HEK293 (cell line): ENCODE results near the gene ZNF536.
A peak's percentile ranks its signal among the peaks of the same experiment; 100 is the strongest.
"Not testable (repeated sequence)": the region's sequence is repeated elsewhere in the genome, so short reads cannot be mapped to it uniquely, and the experiment has no call there.

Source experiments
- CTCF ChIA-PET: fragments of 350-600 bp; formaldehyde crosslinking; extraction: SDS; loops from one replicate; lab custom pipeline; 2021; ENCODE audit warnings: antibody characterized with exemption; lab: Yijun Ruan, JAX
- POLR2A ChIA-PET: fragments of 300-600 bp; formaldehyde crosslinking; extraction: SDS; loops from one replicate; lab custom pipeline; 2020; ENCODE audit warnings: antibody characterized with exemption, inconsistent platforms; lab: Yijun Ruan, JAX
- H3K27ac ChIP-seq: fragments of 200-500 bp; sonication (Bioruptor generic); 2 replicates; pipeline ENCODE4 v1.5.1; 2014; ENCODE audit warnings: low read depth, low read length, control low read depth, inconsistent platforms; ENCODE audit errors: extremely low read depth
- H3K36me3 ChIP-seq, 2 experiments: fragments of 200-500 bp in 1 of 2; sonication (Bioruptor generic) in 1 of 2; 1 replicate in 1 of 2; 2 replicates in 1 of 2; pipeline ENCODE4 v1.5.1; 2014 to 2017; ENCODE audit warnings: inconsistent platforms in 2 of 2, low read length in 2 of 2; ENCODE audit not compliant: control insufficient read depth in 2 of 2, insufficient read depth in 1 of 2
- H3K4me1 ChIP-seq: fragments of 200-500 bp; sonication (Bioruptor generic); 2 replicates; pipeline ENCODE4 v1.5.1; 2014; ENCODE audit warnings: mild to moderate bottlenecking, low read length, inconsistent platforms; ENCODE audit not compliant: control insufficient read depth, insufficient read depth
- H3K4me3 ChIP-seq: 2 replicates; pipeline ENCODE4 v1.5.1; 2011; ENCODE audit warnings: low read depth, mild to moderate bottlenecking, control low read depth, low read length, moderate library complexity
- H3K9me3 ChIP-seq: fragments of 200-500 bp; sonication (Bioruptor generic); 2 replicates; pipeline ENCODE4 v1.5.1; 2014; ENCODE audit warnings: low read depth, low read length, inconsistent platforms; ENCODE audit not compliant: control insufficient read depth, insufficient read depth
- ATF2 ChIP-seq: fragments of 450-650 bp; formaldehyde crosslinking; IDR thresholded peaks from 2 replicates; pipeline ENCODE4 v1.5.1; 2016; ENCODE audit warnings: missing biosample characterization, missing genetic modification characterization, low read depth
- ELK4 ChIP-seq: IDR thresholded peaks from 2 replicates; pipeline ENCODE4 v1.6.1; 2011; ENCODE audit warnings: mild to moderate bottlenecking, low read depth, low read length, borderline replicate concordance
- YY1 ChIP-seq: fragments of 450-650 bp; formaldehyde crosslinking; IDR thresholded peaks from 2 replicates; pipeline ENCODE4 v1.5.1; 2018; ENCODE audit warnings: missing biosample characterization, missing genetic modification characterization
- ZNF146 ChIP-seq: fragments of 450-650 bp; formaldehyde crosslinking; IDR thresholded peaks from 2 replicates; pipeline ENCODE4 v1.5.1; 2016; ENCODE audit warnings: missing biosample characterization, missing genetic modification characterization
- ZNF16 ChIP-seq: fragments of 450-650 bp; formaldehyde crosslinking; IDR thresholded peaks from 2 replicates; pipeline ENCODE4 v1.5.1; 2016; ENCODE audit warnings: low read depth, missing biosample characterization, missing genetic modification characterization
- ZNF223 ChIP-seq: fragments of 450-650 bp; formaldehyde crosslinking; IDR thresholded peaks from 2 replicates; pipeline ENCODE4 v1.5.1; 2016; ENCODE audit warnings: missing biosample characterization, missing genetic modification characterization
- ZNF280D ChIP-seq: fragments of 450-650 bp; formaldehyde crosslinking; IDR thresholded peaks from 2 replicates; pipeline ENCODE4 v1.5.1; 2016; ENCODE audit warnings: missing biosample characterization, missing genetic modification characterization
- ZNF350 ChIP-seq: fragments of 450-650 bp; formaldehyde crosslinking; IDR thresholded peaks from 2 replicates; pipeline ENCODE4 v1.5.0; 2017; ENCODE audit warnings: missing biosample characterization, mild to moderate bottlenecking, missing genetic modification characterization
- ZNF366 ChIP-seq: fragments of 450-650 bp; formaldehyde crosslinking; conservative IDR thresholded peaks from 2 replicates; pipeline ENCODE4 v1.5.1; 2016; ENCODE audit warnings: missing biosample characterization, missing genetic modification characterization
- ZNF513 ChIP-seq: fragments of 450-650 bp; IDR thresholded peaks from 2 replicates; pipeline ENCODE4 v1.5.1; 2018; ENCODE audit warnings: missing biosample characterization, missing genetic modification characterization
- ZNF580 ChIP-seq: fragments of 450-650 bp; formaldehyde crosslinking; IDR thresholded peaks from 2 replicates; pipeline ENCODE4 v1.5.1; 2016; ENCODE audit warnings: missing biosample characterization, missing genetic modification characterization
- ZNF596 ChIP-seq: fragments of 450-650 bp; IDR thresholded peaks from 2 replicates; pipeline ENCODE4 v1.5.0; 2018; ENCODE audit warnings: missing biosample characterization, mild to moderate bottlenecking, missing genetic modification characterization, moderate library complexity
- ZNF600 ChIP-seq: fragments of 450-650 bp; formaldehyde crosslinking; IDR thresholded peaks from 2 replicates; pipeline ENCODE4 v1.5.1; 2016; ENCODE audit warnings: missing biosample characterization, missing genetic modification characterization
- ZNF785 ChIP-seq: fragments of 450-650 bp; formaldehyde crosslinking; IDR thresholded peaks from 2 replicates; pipeline ENCODE4 v1.5.1; 2016; ENCODE audit warnings: missing biosample characterization, missing genetic modification characterization
- ZSCAN5A ChIP-seq: fragments of 450-650 bp; formaldehyde crosslinking; IDR thresholded peaks from 2 replicates; pipeline ENCODE4 v1.5.1; 2016; ENCODE audit warnings: missing biosample characterization, missing genetic modification characterization

The ZNF536 gene

GRCh38 chr19:30486250-30486649, 114.1 kb downstream of the ZNF536 start:
- peak; percentile 66; the same call in 1 of the 2 replicates for TF ChIP-seq ZNF580 (tag by site-specific recombination)
- TF ChIP-seq ZNF146 (tag by site-specific recombination), result peak; percentile 99
- peak; percentile 24; the same call in 1 of the 2 replicates for TF ChIP-seq ATF2 (tag by site-specific recombination)
- TF ChIP-seq ZSCAN5A (tag by site-specific recombination), result 0 out of 2 replicates have a peak, but pooled peaks have one; percentile 45
- 0 out of 2 replicates have a peak, but pooled peaks have one; percentile 72 for TF ChIP-seq ZNF280D (tag by site-specific recombination)
- peak; percentile 12; the same call in 1 of the 2 replicates for TF ChIP-seq ZNF16 (tag by site-specific recombination)
- TF ChIP-seq, all 188 proteins: peak for 6; not testable (repeated sequence) for 182
- H3K36me3 ChIP-seq, H3K27ac ChIP-seq, H3K4me3 ChIP-seq, H3K9me3 ChIP-seq, POLR2A ChIA-PET, H3K4me1 ChIP-seq: not testable (repeated sequence)
- CTCF ChIA-PET, result interaction anchor here (0.6 to 1.3 kb wide), 5 partner anchors 9 to 1281 kb away, joined by 3 to 5 read pairs (median 3); no protein-coding TSS in a partner anchor

GRCh38 chr19:30487178-30487577, 115.0 kb downstream of the ZNF536 start:
- H3K36me3 ChIP-seq, result peaks cover 0 to 3% of the 10 kb centered on the region in 2 experiments; a peak in 1 of 3 replicates
- peaks cover 10% of the 10 kb centered on the region for H3K4me1 ChIP-seq
- H3K4me3 ChIP-seq, result no peak overlapping the region
- H3K9me3 ChIP-seq, result no peaks in the 10 kb centered on the region
- ChIA-PET CTCF (no interaction called here), POLR2A (no interaction called here)
- TF ChIP-seq YY1 (tag by site-specific recombination) (no peak), ELK4 (no peak), ZNF350 (tag by site-specific recombination) (no peak), ZNF513 (tag by site-specific recombination) (no peak), ZNF785 (tag by site-specific recombination) (no peak), ZNF366 (tag by site-specific recombination) (0 out of 2 replicates have a peak, but pooled peaks have one; percentile 30), ZNF223 (tag by site-specific recombination) (no peak), ZNF600 (tag by site-specific recombination) (no peak), ZNF596 (tag by site-specific recombination) (peak; percentile 67; the same call in 1 of the 2 replicates)
- H3K27ac ChIP-seq, result no peak overlapping the region
